EH (cell line): ENCODE measurements around the gene PAPSS2.

Source experiments
- DNase-seq: peaks from one replicate; pipeline ENCODE4 v3.0.0-alpha.2; 2015; ENCODE audit warnings: low read depth

PAPSS2 gene

DNA sequence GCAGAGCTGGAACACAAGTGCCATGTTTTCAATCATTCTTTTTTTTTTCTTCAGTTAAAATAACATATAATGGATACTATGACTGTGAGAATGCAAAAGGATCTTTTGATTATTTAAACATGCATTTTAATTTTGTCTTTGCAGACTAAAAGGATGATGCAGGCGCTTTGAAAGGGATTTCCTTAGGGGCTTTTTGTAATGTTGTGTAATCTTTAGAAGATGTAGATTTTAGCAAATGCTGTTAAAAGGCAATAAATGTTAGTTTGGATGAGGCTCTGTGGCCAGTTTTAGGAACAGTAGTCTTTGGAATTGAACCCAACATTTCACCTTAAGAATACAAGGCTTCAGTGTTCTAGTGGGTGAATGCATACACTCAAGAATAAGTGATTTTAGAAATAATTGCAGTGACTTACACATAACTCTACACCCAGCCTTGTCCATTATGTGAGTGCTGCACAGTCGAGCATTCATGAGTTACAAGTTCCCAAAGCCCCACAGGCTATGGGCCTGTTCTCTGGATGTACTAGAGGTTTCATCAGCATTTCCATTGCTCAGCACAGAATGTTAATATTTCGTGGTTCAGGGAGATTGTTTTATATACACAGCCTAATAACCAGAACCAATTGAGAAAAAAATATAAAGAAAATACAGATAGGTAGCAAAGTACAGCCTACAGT, 11.6 kb downstream of the PAPSS2 start:
- DNase-seq, result peak; percentile 46

DNA sequence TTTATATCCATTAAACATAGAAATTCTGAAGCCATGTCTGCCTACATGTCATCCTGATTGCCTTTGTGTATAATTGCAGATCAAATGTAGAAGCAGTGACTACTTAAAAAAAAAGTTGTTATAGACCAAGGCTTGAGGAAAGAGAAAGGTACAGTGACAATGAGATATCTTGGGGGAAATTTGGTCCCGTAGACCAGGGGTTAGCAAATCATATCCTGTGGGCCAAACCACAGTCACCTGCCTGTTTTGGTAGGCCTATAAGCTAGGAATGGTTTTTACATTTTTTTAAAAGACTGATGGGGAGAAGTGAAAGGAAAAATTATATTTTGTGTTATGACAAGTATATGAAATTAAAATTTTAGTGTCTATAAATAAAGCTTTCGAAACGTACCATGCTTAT, 12.9 kb downstream of the PAPSS2 start:
- no peak for DNase-seq

DNA sequence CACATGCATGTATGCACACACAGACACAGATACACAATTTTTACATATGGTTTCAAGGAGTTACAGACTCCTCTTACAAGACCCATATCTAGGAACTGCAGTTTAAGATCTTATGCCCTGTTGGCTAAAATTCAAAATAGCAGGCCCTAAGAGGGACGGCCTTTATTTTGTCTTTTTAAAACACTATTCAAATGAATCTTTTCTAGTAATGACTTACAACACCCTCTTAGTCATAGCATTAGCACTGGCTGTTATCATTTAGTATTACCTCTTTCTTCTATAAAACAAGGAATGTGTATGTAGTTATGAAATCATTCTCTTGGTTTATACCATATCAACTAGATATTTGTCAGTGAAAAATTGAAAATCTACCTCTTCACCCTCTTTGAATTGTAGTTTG, 15.3 kb downstream of the PAPSS2 start:
- DNase-seq, result peak; percentile 77

DNA sequence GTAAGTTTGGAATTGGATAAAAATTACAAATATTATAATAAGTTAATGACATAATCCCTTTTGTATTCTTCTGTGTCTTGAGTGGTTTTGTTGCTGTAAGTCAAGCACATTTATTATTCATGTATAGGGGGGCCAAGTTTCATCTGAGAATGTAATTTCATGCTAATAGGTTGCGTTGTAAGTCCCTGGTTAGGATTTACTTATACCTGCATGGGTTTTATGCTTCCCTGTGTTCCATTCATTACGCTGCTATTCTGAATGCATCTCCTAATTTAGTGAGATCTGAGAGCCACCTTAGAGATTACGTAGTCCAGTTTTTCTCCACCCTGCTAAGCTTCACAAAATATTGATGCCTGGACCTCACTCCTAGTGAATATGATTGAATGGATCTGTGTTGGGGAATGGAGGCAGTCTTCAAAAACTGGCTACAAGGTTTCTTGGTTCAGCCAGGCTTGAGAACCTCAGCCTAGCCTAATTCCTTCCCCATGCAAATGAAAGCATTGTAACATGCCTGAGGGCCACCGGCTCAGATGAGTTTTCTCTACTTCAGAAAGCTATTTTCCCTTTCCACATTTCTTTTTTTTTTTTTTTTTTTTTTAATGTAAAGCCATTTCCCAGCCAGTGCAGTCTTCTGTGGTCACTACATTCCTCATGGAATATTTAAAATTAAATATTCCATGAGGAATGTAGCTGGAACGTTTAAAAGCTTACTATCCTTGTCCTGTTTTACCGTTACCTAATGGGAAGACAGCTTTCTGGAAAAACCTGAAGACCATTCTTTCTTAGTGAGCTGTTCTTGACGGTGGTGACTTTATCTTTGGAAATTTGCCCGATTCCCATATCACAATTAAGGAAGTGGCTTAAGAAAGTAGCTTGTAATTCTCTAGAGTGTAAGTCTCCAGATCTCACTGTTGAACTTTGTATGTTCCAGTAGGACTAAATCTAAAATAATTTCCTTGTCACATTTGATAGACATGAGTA, 16.0 kb downstream of the PAPSS2 start:
- peak; percentile 98 for DNase-seq

DNA sequence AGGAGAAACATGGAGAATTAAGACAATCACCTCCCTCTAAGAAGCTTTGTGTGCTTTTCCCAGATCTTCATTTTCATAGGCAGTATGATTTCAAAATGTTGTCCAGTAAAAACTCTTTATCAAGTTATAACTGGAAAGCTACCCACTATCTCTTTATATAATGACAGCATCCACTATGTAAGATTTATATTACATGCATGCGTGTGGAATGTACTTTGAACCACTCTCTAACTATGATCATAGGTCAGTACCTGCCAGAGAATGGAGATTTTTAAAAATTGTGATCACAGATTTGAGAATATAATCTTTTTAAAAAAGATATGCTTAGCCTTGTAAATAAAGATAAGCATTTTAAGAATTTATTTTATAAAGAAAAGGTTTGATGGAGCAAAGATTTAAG, 17.9 kb downstream of the PAPSS2 start:
- no peak for DNase-seq

DNA sequence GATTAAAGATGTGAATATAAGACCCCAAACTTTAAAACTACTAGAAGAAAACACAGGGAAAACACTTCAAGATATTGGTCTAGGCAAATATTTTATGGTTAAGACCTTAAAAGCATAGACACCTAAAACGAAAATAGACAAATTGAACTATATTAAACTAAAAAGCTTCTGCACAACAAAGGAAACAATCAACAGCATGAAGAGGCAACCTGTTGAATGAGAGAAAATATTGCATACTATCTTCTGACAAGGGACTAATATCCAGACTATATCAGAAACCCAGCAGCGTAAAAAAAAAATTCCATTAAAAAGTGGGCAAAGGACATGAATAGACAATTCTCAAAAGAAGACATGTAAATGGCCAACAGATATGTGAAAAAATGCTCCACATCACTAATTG, 18.6 kb downstream of the PAPSS2 start:
- no peak for DNase-seq

DNA sequence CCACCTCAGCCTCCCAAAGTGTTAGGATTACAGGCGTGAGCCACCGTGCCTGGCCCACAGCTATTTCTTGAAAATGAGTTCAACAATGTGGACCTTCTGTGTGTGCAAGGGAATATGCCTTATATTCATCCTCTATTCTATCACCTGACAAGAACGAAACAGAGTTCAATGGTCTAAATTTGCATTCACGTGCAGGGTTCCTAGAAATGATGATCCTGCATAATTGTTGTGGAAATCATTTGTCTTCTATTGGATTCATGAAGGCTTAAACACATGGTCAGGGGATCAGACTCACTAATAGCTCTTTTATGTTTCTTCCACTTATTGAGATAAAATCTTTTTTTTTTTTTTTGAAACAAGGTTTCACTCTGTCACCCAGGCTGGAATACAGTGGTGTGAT, 23.7 kb downstream of the PAPSS2 start:
- no peak for DNase-seq

DNA sequence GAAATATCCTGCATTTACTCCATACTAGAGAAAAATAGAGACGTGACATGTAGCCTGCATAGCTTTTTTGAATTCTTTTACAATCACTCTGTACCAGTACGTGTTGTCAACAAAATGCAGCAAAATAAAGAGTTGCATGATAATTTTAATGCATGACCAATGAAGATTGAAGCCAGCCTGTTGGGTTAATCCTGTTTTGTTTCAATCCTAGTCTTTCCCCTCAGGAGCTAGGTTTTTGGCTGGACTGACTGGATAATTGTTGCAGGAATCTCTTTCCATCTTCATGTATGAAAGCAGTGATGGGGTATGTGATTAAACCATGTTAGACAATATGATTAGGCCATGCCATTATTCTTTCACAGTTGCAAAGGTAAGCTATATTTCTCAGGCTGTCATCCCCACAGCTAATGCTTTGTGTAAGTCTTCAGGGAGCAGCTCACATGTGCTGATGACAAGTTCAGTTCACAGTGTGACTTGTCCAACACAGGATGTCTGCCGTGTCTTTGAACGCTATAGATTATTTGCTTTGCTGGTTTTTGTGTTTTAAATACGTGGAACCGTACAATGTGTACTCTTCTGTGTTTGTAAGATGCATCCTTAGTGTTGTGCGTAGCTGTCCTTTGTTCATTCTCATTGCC, 24.4 kb downstream of the PAPSS2 start:
- no peak for DNase-seq

DNA sequence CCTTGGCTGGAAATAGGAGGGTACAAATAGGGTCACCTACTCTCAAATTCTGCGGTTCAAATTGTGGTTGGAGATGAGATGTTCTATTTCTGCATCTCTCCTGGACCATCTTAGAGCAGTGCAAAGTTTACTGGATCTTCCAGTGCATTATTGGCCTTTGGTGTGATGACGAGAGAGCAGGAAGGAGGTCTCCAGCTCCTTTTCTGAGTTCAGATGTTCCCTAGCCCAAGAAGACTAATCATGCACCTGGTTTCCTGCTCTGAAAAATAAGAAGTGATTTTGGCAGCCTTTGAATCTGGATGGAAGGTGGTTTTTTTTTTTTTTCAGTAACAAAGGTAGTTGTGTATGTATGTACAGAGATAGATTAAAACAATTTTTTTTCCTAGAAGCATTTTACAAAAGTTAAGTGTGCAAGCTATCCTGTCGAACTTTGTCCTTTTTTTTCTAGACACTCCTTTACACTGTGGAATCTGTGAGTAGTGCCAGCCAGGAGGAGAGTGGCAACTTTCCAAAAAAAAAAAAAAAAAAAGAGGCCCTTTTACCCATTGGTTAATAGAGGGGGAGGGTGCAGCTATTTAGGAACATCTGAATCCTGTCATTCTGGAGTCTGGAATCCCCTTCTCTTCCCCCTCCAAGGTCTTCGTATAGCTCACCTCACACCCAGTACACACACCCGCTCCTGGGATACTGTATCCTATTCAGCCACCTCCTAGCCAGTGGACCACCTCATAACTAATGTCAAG, 26.3 kb downstream of the PAPSS2 start:
- DNase-seq, result no peak

DNA sequence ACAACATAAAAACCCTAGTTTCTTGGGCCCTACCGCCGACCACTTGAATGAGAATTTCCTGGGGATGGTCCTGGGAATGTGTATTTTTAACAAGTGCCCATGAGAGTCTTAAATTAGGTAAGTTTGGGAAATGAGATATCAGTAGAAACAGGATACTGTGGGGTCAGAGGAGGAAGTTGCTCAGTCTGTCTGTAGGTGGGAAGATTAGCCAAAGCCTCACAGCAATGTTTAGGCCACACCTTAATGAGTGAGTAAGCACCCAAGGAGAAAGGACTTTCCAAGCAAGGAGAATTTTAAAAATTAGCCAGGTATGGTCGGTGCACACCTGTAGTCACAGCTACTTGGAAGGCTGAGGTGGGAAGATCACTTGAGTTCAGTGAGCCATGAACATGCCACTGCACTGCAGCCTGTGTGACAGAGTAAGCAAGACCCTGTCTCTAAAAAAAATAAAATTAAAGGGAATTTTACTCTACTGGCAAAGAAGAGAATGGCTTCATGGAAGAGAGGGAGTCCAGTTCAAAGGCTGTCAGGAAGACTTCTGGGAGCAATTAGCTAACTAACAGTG, 31.9 kb downstream of the PAPSS2 start:
- no peak for DNase-seq

DNA sequence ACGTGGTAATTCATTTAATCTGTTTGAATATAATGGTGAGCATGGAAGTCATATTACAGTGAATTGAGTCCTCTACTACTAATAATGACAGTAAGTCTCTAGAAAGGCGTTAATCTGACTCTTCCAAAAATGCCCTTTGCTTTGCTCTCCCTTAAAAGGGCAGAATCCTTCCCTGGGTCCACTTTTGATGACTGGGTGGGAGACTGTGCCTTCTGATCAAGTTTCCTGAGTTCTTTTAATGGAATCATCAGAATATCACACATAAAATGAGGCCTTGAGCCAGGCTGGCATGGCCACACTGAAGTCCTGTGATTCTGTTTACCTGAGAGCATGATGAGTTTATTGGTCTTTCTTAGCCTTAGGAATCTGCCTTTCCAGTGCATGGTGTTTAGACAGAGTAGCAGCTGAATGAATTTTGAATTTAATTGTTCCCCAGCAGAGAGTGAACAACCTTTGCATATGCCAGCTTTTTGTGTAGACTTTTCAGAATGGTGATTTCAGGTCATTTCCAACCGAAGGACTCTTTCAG, 33.3 kb downstream of the PAPSS2 start:
- DNase-seq, result no peak

DNA sequence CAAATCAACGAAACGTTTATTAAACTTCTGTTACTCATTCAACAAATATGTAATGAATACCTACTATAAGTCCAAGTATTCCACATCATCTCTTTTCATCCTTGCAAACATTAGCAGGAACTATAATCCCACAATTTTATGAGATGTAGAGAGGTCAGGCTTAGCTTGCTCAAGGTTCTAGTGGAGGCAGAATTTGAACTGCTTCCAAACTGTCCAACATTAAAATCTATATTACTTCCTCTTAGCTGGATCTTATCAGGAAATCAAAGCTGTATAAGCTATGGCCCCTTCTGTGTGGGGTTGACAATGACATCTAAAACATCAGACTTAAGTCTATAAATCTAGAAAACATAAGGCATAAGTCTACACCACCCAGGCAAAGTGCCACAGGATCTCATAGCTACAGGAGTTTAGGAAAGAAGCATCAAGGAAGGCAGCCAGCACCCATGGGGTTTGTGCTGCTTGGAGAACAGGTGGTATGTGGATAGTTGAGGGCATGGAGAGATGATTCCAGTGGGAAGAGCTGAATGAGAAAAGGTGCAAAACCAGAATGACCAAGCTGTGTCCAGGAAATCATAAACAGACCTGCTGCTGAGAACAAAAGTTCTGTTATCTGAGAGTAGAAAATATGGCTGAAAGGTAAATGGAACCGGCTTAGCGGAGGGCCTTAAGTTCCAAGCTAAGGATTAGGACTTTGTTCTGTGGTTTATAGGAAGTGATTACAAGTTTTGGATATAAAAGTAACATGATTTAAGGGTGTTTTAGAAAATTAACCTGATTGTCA, 34.5 kb downstream of the PAPSS2 start:
- DNase-seq, result peak; percentile 72

DNA sequence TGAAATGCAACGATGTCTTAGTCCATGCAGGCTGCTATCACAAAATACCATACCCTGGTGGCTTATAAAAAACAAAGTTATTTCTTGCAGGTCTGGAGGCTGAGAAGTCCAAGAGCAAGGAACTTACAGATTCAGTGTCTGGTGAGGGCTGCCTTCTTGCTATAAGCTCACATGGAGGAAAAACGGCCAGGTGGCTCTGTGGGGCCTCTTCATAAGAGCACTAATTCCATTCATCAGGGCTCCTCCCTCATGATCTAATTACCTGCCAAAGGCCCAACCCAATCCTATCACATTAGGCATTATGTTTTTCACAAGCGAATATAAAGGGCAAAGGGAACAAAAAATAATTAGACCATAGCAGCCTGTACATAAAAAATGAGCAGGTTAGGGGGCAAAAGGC, 35.4 kb downstream of the PAPSS2 start:
- DNase-seq, result no peak

DNA sequence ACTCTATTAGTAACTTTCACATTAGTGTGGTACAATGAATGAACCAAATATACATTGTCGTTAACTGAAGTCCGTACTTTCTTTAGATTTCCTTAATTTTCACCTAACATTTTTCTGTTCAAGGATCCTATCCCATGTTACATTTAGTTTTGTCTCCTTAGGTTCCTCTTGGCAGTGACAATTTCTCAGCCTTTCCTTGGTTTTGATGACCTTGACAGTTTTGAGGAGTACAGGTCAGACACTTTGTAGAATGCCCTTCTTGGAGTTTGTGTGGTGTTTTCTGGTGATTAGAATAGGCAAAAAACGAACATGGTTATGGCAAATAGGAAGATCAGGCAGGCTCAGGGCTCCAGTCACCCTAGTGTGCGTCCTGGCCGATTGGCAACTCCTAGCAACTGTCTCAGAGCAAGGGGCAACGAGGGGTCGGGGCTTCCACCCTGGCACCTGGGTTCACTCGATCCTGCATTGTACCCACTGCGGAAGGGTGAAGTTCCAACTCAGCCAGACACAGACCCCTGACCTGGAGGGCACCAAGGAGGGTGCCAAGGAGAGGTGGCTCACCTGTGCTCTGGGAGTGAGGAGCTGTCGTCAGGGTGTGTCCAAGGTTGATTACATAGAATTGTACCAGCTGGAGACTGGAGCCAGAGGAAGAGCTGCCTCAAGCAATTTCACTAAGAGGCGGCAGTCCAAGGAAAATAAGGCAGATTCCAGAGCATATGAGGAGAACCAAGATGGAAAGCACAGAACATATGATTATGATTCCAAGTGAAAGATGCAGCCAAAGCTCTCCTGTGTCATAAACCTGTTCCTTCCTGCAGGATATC, 37.5 kb downstream of the PAPSS2 start:
- DNase-seq, result peak; percentile 50

DNA sequence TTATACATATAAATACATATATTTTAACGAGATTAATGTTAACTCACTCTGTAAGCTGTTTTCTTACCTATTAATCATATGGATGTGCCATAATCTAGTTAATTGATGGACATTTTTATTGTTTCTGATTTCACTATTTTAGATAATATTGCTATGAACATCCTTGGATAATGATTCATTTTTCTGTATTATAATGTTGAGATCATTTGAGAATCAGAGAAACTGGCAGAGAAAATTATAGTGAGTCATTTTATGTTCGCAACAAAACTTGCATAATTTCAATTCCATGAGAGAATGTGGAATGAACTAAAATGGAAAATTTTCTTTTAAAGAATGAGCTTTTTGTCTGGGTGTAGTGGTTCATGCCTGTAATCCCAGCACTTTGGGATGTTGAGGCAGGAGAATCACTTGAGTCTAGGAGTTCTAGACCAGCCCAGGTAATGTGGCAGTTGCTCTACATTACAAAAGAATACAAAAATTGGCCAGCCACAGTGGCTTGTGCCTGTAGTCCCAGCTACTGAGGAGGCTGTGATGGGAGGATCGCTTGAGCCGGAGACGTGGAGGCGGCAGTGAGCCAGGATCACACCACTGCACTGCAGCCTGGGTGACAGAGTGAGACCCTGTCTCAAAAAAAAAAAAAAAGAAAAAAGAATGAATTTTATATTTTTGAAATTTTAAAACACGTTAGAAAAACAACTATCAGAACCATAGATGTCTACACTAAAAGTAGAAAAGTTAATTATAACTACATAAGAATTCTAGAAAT, 40.5 kb downstream of the PAPSS2 start:
- peak; percentile 82 for DNase-seq

DNA sequence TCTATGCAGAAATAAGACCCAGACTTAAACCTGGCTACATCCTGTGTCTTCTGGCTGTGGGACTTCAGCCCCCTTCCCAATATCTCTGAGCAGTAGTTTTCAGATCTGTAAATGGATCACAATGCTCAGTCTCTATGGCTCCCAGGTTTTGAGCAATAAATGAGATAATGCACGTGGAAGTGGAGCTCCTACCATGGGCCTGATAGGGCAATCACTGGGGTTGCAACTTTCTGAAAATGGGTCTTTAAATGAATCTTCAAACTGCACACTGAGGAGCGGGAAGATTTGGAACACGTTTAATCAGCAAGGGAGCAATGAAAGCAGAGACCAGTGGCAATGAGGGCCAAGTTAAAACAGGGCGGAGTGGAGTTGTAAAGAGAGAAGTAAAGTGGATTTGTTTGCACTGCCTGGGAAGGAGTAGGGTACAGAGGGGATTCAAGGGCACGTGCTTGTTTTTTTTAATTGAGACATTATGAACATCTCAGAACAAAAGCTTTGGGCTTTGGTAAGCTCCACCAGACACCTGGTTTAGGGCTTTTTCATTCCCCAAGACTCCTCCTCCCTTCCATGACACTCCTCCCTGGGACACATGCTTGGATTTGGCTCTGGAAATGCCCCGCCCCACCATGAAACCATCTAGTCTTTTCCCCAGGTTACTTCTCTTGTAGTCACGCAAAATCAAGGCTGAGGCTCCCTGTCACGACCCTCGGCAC, 42.7 kb downstream of the PAPSS2 start:
- no peak for DNase-seq

DNA sequence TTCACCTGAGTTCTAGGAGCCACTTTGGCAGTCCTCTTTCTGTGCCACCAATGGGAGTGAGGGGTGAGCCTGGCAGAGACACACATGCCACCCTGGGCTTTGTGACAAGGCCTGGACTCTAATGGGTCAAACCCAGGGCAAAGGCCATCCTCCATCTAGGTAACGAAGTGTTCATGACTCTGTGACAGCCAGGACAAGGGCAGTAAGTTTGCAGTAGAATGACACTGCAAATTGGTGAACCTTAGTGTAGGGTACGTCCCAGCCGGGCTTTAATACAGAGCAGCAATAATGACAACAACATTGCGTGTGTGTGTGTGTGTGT, 43.3 kb downstream of the PAPSS2 start:
- no peak for DNase-seq

DNA sequence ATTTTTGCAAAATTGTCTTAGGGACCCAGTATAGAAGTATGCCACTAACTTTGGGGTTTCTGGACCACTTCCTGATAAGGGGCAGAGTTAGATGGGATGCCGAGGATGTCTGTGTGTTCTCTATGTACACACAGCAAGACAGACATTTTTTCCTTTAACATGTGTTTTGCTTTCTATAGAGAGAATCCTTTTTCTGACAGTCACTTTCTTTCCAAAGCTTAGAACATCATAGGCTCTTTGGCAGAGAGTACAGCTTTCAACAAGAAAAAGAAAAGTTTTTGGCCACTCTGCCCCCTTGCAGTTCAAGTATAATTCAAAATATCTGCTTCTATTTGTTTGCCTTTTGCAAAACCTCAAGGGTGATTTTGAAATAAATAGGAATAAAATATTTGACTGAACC, 44.1 kb downstream of the PAPSS2 start:
- no peak for DNase-seq

DNA sequence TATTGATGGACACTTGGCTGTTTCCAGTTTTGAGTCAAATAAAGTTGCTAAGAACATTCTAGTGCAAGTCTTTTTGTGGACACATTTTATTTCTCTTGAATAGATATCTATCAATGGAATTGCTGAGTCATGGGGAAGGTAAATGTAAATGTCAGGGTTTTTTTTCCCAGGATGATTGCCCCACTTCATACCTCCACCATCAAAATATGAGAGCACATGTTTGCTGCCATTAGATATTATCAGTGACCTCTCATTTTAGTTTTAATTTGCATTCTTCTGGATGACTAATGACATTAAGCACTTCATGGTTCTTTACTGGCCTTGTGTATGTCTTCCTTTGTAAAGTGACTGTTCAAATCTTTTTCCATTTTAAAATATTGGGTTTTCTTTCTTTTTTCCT, 45.7 kb downstream of the PAPSS2 start:
- DNase-seq, result peak; percentile 92
